Stimulated activated CD4-positive, alpha-beta T cell treated with anti-CD3 and anti-CD28 coated beads, TNF-alpha, amount 100 ng/mL, for 4 hours (primary cell): ENCODE measurements around the gene AGBL4.
"Not testable (repeated sequence)": the region's sequence is repeated elsewhere in the genome, so short reads cannot be mapped to it uniquely, and the experiment has no call there.

Experiments used
- DNase-seq, 3 experiments: peaks; one replicate each; pipeline ENCODE4 v3.0.0-alpha.2; 2020; ENCODE audit warnings: low read depth in 3 of 3

Gene AGBL4

DNA sequence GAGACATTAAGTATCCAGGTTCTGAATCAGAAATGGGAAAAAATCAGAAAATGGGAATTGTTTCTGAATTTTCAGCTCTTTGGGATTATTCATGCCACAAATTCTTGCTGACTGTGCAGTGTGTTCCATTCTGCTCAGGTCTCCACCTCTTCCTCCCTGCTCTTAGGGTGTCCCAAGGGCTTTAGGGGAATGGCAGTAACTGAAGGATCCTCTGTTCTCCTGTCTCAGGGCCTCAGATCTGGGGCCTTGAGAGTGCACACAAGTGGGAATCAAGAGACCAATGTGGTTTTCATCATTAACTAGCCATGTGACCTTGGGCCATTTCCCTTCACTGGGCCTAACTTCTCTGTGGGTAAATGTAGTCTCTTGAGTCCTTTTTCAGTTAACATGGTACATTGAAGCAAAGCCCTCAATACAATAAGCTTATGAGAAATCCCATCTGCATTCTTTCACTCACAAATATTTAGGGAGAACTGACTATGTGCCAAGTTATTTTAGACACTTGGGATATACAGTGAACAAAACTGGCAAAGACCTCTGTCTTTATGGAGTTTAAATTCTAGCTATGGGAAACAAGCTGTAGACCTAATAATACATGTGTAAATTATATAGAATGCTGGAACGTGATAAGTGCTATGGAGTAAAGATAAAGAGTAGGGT is 1476.1 kb downstream of the AGBL4 start:
- no peak for DNase-seq

DNA sequence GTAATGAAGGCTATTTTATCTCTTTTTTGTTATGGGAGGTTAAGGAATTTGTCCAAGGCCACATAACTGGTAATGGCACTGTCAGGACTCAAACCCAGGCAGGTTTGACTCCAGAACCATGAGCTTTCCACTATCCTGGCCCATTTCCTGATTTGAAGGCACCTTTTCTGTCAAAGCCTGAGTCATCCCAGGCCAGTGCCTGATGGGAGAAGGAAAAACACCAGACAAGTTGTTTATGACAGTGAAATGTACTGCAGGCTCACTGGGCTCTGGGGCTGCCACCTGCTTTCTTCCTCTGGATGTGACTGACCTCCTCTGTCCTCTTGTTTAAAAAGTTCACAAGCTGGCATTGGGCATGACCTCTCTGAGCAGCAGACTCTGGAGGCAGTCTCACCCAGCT is 1479.9 kb downstream of the AGBL4 start:
- DNase-seq: no peak

DNA sequence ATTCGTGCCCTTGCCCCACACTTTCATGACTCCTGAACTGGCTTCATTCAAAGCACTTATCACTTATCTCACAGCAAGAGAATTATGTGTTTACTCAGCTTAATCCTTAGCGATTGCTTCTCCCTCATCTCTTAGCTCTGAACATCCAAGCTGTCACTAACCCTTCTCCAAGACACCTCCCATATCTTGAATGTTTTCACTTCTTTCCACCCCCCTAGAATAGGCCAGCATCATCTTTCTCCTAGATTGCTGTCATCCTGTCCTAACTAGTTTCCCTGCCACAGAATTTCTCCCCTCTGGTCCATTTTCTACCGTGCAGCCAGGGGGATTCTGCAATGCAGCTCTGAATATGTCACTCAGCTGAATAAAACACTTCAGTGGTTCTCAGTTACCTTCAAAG is 1483.2 kb downstream of the AGBL4 start:
- DNase-seq: no peak

DNA sequence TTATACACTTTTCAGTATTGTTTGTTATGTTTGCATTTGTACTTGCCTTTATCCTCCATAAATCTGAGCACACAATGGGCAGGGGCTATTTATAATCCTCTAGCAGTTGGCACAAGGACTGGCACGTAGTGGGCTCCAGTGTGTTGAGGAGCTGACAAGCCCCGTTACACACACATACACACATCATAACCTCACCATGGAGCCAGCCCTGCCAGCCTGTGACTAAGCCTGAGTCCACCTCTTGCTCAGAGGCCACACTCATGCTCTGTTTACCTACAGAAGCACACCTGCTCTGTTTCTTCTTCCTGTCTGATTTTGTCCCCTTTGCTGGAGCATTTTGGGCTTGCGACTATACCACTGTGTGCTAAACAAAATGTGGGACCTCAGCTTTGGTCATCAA is 1487.3 kb downstream of the AGBL4 start:
- DNase-seq: no peak

DNA sequence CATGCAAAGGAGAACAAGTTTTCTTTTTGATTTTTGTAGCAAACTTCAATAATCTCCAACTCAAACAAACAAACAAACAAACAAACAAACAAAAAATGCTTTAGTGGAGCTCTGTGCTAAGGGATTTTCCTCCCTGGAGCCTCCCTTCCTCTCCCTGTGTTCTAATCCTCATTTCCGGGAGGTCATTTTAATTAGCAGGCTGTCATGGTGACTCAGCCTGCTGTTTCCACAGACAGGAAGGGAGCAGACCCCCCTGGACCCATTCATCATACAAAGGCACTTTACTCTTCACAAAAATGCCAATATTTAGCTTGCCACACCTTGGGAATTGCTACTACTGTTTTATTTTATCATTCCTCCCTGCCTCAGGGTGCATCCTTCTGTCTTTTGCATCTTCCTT is 1490.8 kb downstream of the AGBL4 start:
- DNase-seq: no peak

DNA sequence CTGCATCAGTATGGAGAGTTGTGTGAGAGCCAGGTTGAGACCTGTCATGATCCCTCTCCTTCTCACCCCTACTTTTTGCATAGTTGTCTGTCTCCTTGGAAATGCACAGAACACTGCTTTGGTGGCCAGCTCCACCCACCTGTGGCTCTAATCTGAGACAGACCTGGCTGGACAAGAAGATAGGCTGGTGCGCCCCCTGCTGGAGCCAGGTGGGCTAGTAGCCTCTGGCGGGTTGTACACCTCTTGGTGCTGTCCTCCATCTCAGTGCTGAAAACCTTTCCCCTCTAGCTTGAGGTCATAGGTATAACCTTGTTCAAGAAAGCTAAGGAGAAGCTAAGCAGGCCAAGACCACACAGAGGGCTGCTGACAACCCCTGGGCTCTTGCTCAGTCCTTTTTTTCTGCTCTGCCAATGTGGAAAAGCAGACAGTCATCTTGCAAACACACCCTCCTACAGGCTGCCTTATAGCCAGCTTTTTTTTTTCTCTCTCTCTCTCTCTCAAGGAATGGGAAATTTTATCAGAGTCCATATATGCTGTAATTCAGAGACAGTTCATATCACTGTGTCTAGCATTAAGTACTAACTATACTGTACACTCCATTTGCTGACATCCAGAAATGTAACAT is 1492.9 kb downstream of the AGBL4 start:
- DNase-seq: no peak

DNA sequence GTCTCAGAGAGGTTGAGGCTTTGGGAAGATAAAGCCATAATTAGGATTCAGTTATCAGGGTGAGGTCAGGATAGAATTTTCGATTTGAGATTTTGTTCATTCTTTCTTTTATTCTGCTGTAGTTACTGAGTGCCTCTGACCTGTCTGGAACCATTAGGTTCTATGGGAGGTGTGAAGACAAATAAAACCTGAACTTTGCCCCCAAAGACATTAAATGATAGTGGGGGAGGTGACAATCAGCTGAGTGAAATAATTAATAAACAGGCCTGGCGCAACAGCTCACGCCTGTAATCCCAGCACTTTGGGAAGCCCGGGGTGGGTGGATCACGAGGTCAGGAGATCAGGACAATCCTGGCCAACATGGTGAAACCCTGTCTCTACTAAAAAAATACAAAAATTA is 1496.7 kb downstream of the AGBL4 start:
- DNase-seq: no peak

DNA sequence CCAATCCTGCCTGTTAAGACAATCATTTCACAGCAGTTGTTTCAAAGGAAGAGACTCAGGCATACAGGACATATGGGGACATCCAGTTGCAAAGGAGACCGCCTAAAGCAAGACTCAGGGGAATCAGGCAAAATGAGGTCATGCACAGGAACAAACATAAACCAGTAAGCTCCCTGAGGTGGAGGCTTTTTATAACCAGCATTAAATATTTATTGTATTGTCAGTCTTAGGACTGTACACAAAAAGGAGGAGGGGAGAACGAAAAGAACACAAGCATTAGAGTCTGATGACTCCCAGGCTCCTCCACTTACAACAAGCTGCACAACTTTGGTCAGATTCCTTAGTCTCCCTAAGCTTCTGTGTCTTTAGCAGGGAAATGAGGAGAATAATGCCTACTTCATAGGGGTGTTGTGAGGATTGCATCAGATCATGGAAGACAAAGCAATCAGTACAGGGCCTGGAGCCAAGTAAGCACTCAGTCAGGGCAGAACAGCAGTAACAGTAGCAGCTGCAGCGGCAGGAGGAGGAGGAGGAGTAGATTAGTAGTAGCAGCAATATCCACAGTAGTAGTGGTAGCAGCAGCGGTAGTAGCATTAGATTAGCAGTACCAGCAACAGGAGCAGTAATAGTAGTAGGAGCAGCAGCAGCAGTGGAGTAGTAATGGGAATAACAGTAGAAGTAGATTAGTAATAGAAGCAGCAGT is 1497.6 kb downstream of the AGBL4 start:
- no peak for DNase-seq

DNA sequence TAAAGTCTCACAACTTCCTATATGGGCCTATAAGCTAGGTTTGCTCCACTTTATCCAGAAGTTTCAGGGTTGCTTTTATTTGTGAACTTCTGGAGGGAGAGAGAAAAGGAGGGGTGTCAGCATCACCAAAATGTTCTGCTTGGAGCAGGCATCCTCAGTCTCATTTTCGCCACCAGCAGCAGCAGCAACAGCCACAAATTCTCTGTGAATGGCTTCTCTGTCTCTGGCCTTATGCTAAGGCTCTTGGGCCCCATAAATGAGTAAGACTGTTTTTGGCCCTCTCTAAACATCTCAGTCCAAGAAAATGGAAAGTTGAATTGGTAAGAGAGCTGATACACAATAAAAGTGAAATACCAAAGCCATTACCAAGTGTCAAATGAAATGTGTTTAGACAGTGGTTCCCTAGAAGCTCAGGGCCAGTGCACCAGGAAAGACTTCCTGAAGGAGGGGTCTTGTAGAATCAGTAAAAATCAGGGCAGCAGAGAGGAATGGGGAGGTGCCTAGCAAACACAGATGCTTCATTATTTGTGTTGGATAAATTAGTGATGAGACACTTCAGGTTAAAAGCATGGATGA is 1498.8 kb downstream of the AGBL4 start:
- no peak for DNase-seq

DNA sequence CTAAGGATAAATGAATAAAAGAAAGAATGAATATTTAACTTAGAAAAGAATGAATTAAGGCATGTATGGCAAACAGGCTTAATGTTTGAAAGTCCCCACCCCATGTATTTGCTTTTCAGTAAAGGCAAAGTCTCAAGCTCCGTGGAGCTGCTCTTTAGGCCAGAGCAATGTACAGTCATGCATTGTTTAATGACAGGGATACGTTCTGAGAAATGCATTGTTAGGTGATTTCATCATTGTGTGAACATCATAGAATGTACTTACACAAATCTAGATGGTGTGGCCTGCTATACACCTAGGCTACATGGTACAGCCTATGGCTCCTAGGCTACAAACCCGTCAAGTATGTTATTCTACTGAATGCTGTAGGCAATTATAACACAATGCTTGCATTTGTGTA is 1500.2 kb downstream of the AGBL4 start:
- no peak for DNase-seq

DNA sequence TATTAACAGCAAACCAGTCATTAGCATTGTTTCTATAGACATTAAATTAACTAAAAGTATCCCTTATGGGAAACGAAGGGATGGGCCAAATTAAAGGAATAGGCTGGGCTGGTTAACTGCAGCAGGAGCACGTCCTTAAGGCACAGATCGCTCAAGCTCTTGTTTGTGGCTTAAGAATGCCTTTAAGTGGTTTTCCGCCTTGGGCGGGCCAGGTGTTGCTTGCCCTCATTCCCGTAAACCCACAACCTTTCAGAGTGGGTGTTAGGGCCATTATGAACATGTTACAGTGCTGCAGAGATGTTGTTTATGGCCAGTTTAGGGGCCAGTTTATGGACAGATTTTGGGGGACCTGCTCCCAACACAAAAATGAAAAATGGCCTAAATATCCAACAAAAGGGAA is 1503.9 kb downstream of the AGBL4 start:
- not testable (repeated sequence) for DNase-seq

DNA sequence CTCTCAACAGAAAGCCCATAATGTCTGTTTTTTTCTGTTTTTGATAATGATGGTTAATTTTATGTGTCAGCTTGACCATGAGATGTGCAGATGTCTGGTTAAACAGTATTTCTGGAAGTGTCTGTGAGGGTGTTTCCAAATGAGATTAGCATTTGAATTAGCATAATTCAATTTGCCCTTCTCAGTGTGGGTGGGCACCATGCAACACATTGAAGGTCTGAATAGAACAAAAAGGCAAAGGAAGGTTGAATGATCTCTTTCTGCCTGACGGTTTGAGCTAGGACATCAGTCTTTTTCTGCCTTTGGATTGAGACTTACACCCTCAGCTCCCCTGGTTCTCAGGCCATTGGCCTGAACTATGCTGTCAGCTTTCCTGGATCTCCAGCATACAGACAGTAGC is 1516.9 kb downstream of the AGBL4 start:
- no peak for DNase-seq

DNA sequence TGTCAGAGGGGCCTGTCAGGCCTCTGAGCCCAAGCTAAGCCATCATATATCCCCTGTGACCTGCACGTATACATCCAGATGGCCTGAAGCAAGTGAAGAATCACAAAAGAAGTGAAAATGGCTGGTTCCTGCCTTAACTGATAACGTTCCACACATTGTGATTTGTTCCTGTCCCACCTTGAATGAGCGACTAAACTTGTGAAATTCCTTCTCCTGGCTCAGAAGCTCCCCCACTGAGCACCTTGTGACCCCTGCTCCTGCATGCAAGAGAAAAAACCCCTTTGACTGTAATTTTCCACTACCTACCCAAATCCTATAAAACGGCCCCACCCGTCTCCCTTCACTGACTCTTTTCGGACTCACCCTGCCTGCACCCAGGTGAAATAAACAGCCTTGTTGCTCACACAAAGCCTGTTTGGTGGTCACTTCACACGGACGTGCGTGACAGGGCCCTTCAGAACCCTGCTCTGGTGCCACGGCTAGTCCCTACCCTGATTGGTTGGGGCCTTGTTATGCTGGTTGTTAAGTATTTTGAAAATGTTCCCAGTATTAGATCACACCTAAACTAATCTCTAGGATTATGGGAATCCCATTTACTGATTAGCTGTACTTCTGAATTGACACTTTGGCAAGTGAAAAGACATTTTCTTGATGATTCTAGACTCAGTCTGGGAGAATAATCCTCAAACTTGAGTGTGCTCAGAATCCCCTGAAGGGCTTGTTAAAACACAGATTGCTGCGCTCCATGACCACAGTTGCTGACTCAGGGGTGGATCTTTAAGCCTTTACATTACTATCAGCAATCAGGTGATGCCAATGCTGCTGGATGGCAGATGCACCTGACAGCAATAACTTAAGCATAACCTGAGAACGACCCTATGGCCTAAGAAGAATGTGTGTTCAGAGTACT is 1523.0 kb downstream of the AGBL4 start:
- no peak for DNase-seq

DNA sequence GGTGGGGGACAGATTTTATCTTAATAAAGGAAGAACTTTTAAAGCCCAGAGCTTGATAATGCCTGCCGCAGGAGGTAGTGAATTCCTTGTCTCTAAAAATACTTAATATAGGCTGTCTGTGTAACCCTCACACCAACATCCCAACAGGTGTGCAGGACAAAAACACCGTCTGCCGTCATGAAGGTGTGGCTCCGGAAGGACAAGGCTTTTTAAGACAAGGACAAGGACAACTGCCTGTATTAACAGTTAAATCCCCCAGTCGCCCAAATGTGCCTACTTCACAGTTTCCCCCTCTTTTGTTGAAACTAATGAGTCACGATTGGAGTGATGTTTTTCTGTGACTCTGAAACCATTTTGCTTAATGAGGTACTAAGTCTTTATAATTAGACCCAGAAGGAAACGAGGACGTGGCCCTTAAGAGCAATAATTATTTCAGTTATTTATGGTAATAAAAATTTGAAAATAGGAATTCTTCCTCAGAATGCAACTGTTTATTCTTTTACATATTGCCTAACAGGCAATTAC is 1524.5 kb downstream of the AGBL4 start:
- no peak for DNase-seq

DNA sequence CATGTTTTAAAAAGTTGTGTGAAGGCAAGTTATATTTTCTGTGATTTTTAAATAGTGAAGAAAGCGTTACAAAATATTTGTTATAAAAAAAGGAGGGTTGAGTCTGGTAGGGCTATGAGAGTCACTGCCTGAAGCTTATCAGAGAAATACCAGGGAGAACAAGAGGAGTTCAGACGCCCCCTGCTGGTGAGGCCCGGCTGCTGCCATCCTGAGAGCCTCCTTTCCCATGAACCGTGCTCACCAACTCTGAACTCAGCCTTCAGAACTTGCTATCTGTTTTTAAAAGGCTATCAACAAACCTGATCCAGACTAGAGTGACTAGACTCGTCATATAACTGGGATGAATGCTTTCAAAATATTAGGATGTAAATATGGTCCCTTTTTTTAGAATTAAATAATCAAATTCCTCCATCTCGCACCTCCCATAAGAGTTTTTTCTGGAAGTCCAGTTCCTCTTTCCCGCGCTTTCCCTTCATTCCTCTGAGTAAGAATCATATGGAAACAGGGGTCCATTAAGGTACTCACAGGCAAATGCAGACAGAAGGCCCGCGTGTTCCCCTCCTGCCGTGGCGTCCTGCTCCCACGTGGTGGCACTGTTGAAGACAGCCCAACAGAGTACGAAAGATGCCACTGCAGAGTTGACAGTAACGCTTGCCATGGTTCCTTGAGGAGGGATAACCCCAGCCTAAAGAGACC is 1525.5 kb downstream of the AGBL4 start:
- DNase-seq: peak; percentile 38 to 49 (median 46)

DNA sequence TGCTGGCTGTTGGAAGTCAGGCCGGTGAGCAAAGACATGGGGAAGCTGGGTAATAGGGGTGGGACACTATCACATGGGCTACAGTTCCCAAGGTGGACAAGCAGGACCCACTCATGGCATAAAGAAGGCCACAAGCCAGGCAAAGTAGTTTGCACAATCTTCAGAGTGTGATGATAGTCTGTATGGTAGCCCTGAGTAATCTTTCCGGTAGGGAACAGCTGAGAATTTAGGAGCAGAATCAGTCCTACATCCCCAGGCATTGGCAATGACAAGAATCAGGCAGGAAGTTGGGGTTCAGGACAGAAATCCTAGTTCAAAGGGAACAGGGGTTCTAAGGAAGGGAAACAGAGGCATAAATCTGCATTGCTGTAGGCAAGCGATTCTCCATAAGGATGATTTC is 1527.8 kb downstream of the AGBL4 start:
- no peak for DNase-seq

DNA sequence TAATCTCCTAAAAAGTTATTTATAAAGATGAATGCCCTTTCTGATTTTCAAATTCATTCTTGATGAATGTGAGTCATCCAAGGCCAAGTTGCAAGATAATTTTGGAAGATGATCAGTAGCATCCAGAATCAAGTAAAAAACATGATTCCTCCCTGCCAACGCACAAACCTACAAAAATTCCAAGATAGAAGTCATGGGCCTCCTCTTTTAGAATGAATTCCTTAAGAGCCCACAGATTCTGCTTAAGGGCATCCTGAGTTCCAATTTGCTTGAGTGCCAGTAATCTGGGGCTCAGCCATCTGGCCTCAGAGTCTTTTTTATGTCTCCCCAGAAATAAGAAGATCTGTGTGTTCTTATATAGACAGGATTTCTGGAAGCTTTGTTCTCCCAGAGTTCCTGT is 1528.6 kb downstream of the AGBL4 start:
- DNase-seq: no peak

DNA sequence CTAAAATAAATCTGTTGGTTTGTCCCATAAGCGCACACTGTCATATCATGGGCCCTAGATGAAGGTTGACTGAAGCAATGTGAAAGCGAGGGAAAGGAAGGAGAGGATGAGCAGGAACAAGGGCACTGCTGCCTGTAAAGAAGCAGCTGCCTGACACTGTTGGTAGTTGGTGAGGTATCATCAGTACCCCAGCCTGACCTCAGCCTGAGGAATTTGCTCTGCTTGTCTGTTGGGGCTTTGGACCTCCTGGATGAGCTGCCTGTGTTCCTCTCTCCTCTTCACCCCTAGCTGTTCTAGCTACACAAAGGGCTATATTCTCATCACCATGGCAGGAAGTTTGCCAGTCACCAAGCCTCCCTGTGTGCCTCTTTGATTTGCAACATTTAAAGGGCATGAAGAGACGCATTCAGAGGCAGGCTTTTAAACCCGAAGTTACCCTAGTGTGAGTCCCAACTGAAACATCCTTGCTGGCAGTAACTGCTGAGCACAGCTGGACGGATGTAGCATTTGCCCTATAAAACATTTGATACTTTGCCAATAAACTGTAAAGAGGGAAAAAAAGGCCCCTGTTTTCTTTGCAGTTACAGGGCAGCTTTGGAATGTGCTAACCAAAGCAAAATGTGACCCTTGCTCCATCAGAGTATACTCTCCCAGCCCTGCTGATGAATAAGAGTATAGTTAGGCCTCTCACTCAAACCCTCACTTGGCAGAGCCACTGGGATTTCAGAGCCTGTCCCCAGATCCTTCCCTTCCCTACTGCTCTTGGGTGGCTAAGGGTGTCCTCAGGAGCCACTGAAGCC is 1529.6 kb downstream of the AGBL4 start:
- DNase-seq: no peak

DNA sequence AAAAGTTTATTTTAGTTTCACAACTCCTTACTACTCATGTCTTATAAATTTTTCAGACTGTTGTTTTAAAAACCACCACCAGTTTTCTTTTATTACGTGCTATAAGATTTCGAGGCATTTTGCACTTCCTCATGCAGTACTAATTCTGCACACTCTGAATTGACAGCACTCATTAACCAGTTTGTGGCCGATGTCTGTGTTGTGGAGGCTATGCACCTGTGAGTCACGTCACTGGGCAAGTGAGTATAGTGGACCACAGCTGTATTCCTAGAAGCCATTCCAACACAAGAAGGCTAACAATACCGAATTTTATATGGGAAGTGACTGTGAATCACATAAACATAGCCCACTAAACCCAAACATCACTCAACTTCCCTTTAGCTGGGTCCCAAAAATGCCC is 1530.7 kb downstream of the AGBL4 start:
- no peak for DNase-seq

DNA sequence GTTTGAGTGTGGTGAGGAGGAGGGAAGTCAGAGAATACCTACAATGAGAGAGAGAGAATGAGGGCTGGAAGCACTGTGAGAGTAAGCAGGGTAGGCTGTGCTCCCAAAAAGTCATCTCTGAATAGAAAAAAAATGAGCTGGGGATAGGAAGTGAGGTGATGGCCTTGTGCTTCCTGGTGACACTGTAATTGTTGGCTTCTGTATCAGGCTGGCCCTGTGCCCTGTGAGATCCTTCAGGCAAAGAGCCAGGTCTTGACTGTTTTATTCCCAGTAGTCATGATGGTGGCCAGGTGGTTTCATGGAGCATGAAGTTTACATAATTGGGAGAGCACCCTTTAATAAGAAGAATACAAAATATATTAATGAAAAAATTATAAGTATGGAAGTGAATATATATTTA is 1531.4 kb downstream of the AGBL4 start:
- no peak for DNase-seq
